H9 (cell line): ENCODE measurements around the gene C11orf16. TPM values are rescaled to one million over a fixed set of nuclear protein-coding genes. Genes with fewer than 3 reads are reported as not detected.

ENCODE experiments used
- DNase-seq: peaks from one replicate; pipeline ENCODE4 v3.0.0-alpha.2; 2017
- H2AFZ ChIP-seq: one replicate; pipeline ENCODE4 v1.6.1; 2013; ENCODE audit warnings: mild to moderate bottlenecking, low read length, control low read depth, moderate library complexity
- H2AK5ac ChIP-seq: 2 replicates; pipeline ENCODE4 v1.6.1; 2013; ENCODE audit warnings: low read length, control low read depth, mixed read lengths; ENCODE audit not compliant: insufficient read length
- H2BK120ac ChIP-seq: one replicate; pipeline ENCODE4 v1.6.1; 2013; ENCODE audit warnings: low read depth, mild to moderate bottlenecking, low read length, control low read depth, inconsistent platforms; ENCODE audit not compliant: poor library complexity, severe bottlenecking
- H2BK12ac ChIP-seq: 2 replicates; pipeline ENCODE4 v1.6.1; 2013; ENCODE audit warnings: low read length, control low read depth, mixed read lengths, low read depth; ENCODE audit not compliant: insufficient read length
- H2BK15ac ChIP-seq: 2 replicates; pipeline ENCODE4 v1.6.1; 2013; ENCODE audit warnings: low read depth, low read length, control low read depth
- H2BK20ac ChIP-seq: one replicate; pipeline ENCODE4 v1.6.1; 2013; ENCODE audit warnings: low read depth, mild to moderate bottlenecking, low read length, control low read depth, inconsistent platforms; ENCODE audit not compliant: poor library complexity, severe bottlenecking
- H2BK5ac ChIP-seq: 2 replicates; pipeline ENCODE4 v1.6.1; 2013; ENCODE audit warnings: low read length, control low read depth, mixed read lengths; ENCODE audit not compliant: insufficient read length
- H3K14ac ChIP-seq: 2 replicates; pipeline ENCODE4 v1.6.1; 2013; ENCODE audit warnings: low read length, control low read depth; ENCODE audit not compliant: insufficient read depth
- H3K18ac ChIP-seq: 2 replicates; pipeline ENCODE4 v1.6.1; 2013; ENCODE audit warnings: low read depth, mild to moderate bottlenecking, mixed read lengths, low read length, control low read depth; ENCODE audit not compliant: insufficient read length
- H3K23ac ChIP-seq: 2 replicates; pipeline ENCODE4 v1.6.1; 2013; ENCODE audit warnings: low read length, control low read depth, mixed read lengths, low read depth; ENCODE audit not compliant: insufficient read length
- H3K23me2 ChIP-seq: 2 replicates; pipeline ENCODE4 v1.6.1; 2013; ENCODE audit warnings: low read depth, mild to moderate bottlenecking, mixed read lengths, low read length, control low read depth; ENCODE audit not compliant: insufficient read length, poor library complexity, severe bottlenecking
- H3K27ac ChIP-seq: 2 replicates; pipeline ENCODE4 v1.5.1; 2013; ENCODE audit warnings: low read length, control low read depth, mixed read lengths, low read depth; ENCODE audit not compliant: insufficient read length
- H3K27me3 ChIP-seq: 2 replicates; pipeline ENCODE4 v1.6.1; 2013; ENCODE audit warnings: low read length, control low read depth, inconsistent platforms; ENCODE audit not compliant: insufficient read depth
- H3K4ac ChIP-seq: 2 replicates; pipeline ENCODE4 v1.6.1; 2013; ENCODE audit warnings: low read depth, mild to moderate bottlenecking, control low read depth, inconsistent platforms, low read length, moderate library complexity
- H3K4me1 ChIP-seq: 2 replicates; pipeline ENCODE4 v1.6.1; 2013; ENCODE audit warnings: low read length, control low read depth, inconsistent platforms; ENCODE audit not compliant: insufficient read depth
- H3K4me2 ChIP-seq: 2 replicates; pipeline ENCODE4 v1.6.1; 2013; ENCODE audit warnings: low read length, control low read depth, mixed read lengths; ENCODE audit not compliant: insufficient read length, insufficient read depth
- H3K56ac ChIP-seq: 2 replicates; pipeline ENCODE4 v1.6.1; 2013; ENCODE audit warnings: low read depth, mild to moderate bottlenecking, mixed read lengths, low read length, control low read depth; ENCODE audit not compliant: insufficient read length
- H3K79me1 ChIP-seq: 2 replicates; pipeline ENCODE4 v1.6.1; 2013; ENCODE audit warnings: low read depth, mild to moderate bottlenecking, moderate library complexity, low read length, control low read depth, inconsistent platforms; ENCODE audit not compliant: insufficient read depth, poor library complexity, severe bottlenecking
- H3K79me2 ChIP-seq: 2 replicates; pipeline ENCODE4 v1.6.1; 2013; ENCODE audit warnings: low read length, control low read depth, inconsistent platforms; ENCODE audit not compliant: insufficient read depth
- H3K9ac ChIP-seq: 2 replicates; pipeline ENCODE4 v1.6.1; 2013; ENCODE audit warnings: low read length, control low read depth, mixed read lengths; ENCODE audit not compliant: insufficient read length; ENCODE audit errors: extremely low read depth
- H3K9me3 ChIP-seq: one replicate; pipeline ENCODE4 v1.6.1; 2013; ENCODE audit warnings: low read depth, low read length, inconsistent platforms; ENCODE audit not compliant: control insufficient read depth
- H3T11ph ChIP-seq: one replicate; pipeline ENCODE4 v1.6.1; 2013; ENCODE audit warnings: mild to moderate bottlenecking, low read length, control low read depth, inconsistent platforms
- H4K20me1 ChIP-seq: one replicate; pipeline ENCODE4 v1.6.1; 2013; ENCODE audit not compliant: control insufficient read depth, insufficient read length, insufficient read depth
- H4K5ac ChIP-seq: 2 replicates; pipeline ENCODE4 v1.6.1; 2013; ENCODE audit warnings: low read depth, mild to moderate bottlenecking, mixed read lengths, low read length, control low read depth; ENCODE audit not compliant: insufficient read length
- H4K8ac ChIP-seq: replicated peaks from 2 replicates; pipeline ENCODE4 v1.6.1; 2013; ENCODE audit warnings: low read length, control low read depth, mixed read lengths, low read depth; ENCODE audit not compliant: insufficient read length
- H4K91ac ChIP-seq: 2 replicates; pipeline ENCODE4 v1.6.1; 2013; ENCODE audit warnings: low read depth, mild to moderate bottlenecking, moderate library complexity, mixed read lengths, low read length, control low read depth; ENCODE audit not compliant: insufficient read length
- H3K27ac Mint-ChIP-seq, 3 experiments: 2 replicates in 2 of 3; 3 replicates in 1 of 3; pipeline ENCODE4 v1.8.0; 2020 to 2021; ENCODE audit warnings: mixed read lengths in 3 of 3, mild to moderate bottlenecking in 1 of 3, moderate library complexity in 1 of 3
- H3K27me3 Mint-ChIP-seq: 2 replicates; pipeline ENCODE4 v1.8.0; 2021; ENCODE audit warnings: low read depth, mild to moderate bottlenecking, moderate library complexity, mixed read lengths
- H3K36me3 Mint-ChIP-seq, 3 experiments: 2 replicates in 2 of 3; 3 replicates in 1 of 3; pipeline ENCODE4 v1.8.0; 2020 to 2021; ENCODE audit warnings: low read depth in 3 of 3, mixed read lengths in 3 of 3; ENCODE audit not compliant: insufficient read depth in 1 of 3
- H3K4me1 Mint-ChIP-seq, 2 experiments: 2 replicates each; pipeline ENCODE4 v1.8.0; 2020; ENCODE audit warnings: mixed read lengths in 2 of 2
- H3K4me3 Mint-ChIP-seq, 2 experiments: 2 replicates in 1 of 2; 3 replicates in 1 of 2; pipeline ENCODE4 v1.8.0; 2020 to 2021; ENCODE audit warnings: mild to moderate bottlenecking in 2 of 2, mixed read lengths in 2 of 2, moderate library complexity in 1 of 2
- H3K9me3 Mint-ChIP-seq, 2 experiments: 2 replicates in 1 of 2; 3 replicates in 1 of 2; pipeline ENCODE4 v1.8.0; 2020; ENCODE audit warnings: mild to moderate bottlenecking in 2 of 2, mixed read lengths in 2 of 2, moderate library complexity in 1 of 2
- WGBS: extraction: QIAGEN DNeasy Blood & Tissue Kit; methylation state at CpG from one replicate; pipeline ENCODE4 v1.1.7; 2013; ENCODE audit warnings: missing lambda C conversion rate, low lambda C conversion rate, mixed read lengths; ENCODE audit not compliant: insufficient read length; ENCODE audit errors: extremely low coverage; 5-methylcytosine and 5-hydroxymethylcytosine counted together
- total RNA-seq: library from RNA; stranded (reverse); gene quantifications from 2 replicates; pipeline ENCODE4 v1.2.1, GENCODE V29; 2021
- TF ChIP-seq, protein P1 (sequence below): fragments of 200-600 bp; sonication (generic); conservative IDR thresholded peaks from 3 replicates; pipeline ENCODE4 v1.8.0; 2021; ENCODE audit warnings: antibody characterized with exemption, mild to moderate bottlenecking

Gene C11orf16
- total RNA-seq, 1 experiment from 2014 or later: 0.15 TPM

- Histone ChIP-seq H3T11ph (no peak overlapping the region), H3K4me1 (peaks cover 4% of the 10 kb centered on the region; the same call in 1 of the 2 replicates), H3K14ac (no peak overlapping the region), H3K27ac (no peak overlapping the region), H3K9me3 (no peaks in the 10 kb centered on the region), H2BK5ac (no peak overlapping the region), H3K23me2 (peaks cover 6% of the 10 kb centered on the region), H4K5ac (no peak overlapping the region), H2BK20ac (no peak overlapping the region), H3K79me2 (no peaks in the 10 kb centered on the region), H3K56ac (no peak overlapping the region), H4K8ac (no peak overlapping the region), H4K91ac (no peak overlapping the region), H2AFZ (no peak overlapping the region), H3K18ac (no peak overlapping the region), H3K9ac (no peak overlapping the region), H2AK5ac (no peak overlapping the region), H4K20me1 (no peaks in the 10 kb centered on the region), H3K27me3 (no peaks in the 10 kb centered on the region; the same call in 1 of the 2 replicates), H3K79me1 (no peaks in the 10 kb centered on the region), H2BK120ac (no peak overlapping the region), H2BK15ac (no peak overlapping the region), H3K4ac (no peak overlapping the region), H3K23ac (no peak overlapping the region), H2BK12ac (no peak overlapping the region), H3K4me2 (no peak overlapping the region)
- Mint-ChIP-seq H3K4me3 (no peak overlapping the region), H3K4me1 (peaks cover 9 to 15% of the 10 kb centered on the region in 2 experiments), H3K36me3 (no peaks in the 10 kb centered on the region), H3K9me3 (peaks cover 3 to 5% of the 10 kb centered on the region in 2 experiments; a peak in 3 of 5 replicates), H3K27me3 (peaks cover 30% of the 10 kb centered on the region), H3K27ac (no peak overlapping the region)
- DNase-seq: no peak
- TF ChIP-seq, protein P1, sequence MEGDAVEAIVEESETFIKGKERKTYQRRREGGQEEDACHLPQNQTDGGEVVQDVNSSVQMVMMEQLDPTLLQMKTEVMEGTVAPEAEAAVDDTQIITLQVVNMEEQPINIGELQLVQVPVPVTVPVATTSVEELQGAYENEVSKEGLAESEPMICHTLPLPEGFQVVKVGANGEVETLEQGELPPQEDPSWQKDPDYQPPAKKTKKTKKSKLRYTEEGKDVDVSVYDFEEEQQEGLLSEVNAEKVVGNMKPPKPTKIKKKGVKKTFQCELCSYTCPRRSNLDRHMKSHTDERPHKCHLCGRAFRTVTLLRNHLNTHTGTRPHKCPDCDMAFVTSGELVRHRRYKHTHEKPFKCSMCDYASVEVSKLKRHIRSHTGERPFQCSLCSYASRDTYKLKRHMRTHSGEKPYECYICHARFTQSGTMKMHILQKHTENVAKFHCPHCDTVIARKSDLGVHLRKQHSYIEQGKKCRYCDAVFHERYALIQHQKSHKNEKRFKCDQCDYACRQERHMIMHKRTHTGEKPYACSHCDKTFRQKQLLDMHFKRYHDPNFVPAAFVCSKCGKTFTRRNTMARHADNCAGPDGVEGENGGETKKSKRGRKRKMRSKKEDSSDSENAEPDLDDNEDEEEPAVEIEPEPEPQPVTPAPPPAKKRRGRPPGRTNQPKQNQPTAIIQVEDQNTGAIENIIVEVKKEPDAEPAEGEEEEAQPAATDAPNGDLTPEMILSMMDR: no peak
- no CpG with 5 or more reads among the region's 1 CpG for WGBS
Measured at GRCh38 chr11:8907116-8907515, 25.6 kb downstream of the C11orf16 start.
